ENCODE results near the gene TMEM200A.

TMEM200A gene

GRCh38 chr6:130431346-130431852, 65.6 kb downstream of the TMEM200A start:
- Histone ChIP-seq H3K4me3 (ENCODE audit: low read depth, low read length) (no peak overlapping the region), H3K4me1 (ENCODE audit: control insufficient read depth, insufficient read depth, low read length) (no peaks in the 10 kb centered on the region), H3K9ac (ENCODE audit: low read depth, low read length) (no peak overlapping the region), H3K27me3 (ENCODE audit: control insufficient read depth, insufficient read depth, low read length) (no peaks in the 10 kb centered on the region), H3K36me3 (ENCODE audit: control insufficient read depth, insufficient read depth, low read length) (no peaks in the 10 kb centered on the region), H3K9me3 (ENCODE audit: control insufficient read depth, insufficient read depth, low read length) (no peaks in the 10 kb centered on the region)

- no peak overlapping the region for H3K9ac ChIP-seq (ENCODE audit: low read depth, low read length)
- no peaks in the 10 kb centered on the region for H3K4me1 ChIP-seq (ENCODE audit: control insufficient read depth, insufficient read depth, low read length)
- no peaks in the 10 kb centered on the region for H3K9me3 ChIP-seq (ENCODE audit: control insufficient read depth, insufficient read depth, low read length)
- H3K27me3 ChIP-seq (ENCODE audit: control insufficient read depth, insufficient read depth, low read length), result no peaks in the 10 kb centered on the region
- H3K4me3 ChIP-seq (ENCODE audit: low read depth, low read length), result no peak overlapping the region
- no peaks in the 10 kb centered on the region for H3K36me3 ChIP-seq (ENCODE audit: control insufficient read depth, insufficient read depth, low read length)
Observed at GRCh38 chr6:130432838-130433237, 67.0 kb downstream of the TMEM200A start.

- Histone ChIP-seq H3K27me3 (ENCODE audit: control insufficient read depth, insufficient read depth, low read length) (no peaks in the 10 kb centered on the region), H3K4me1 (ENCODE audit: control insufficient read depth, insufficient read depth, low read length) (no peaks in the 10 kb centered on the region), H3K36me3 (ENCODE audit: control insufficient read depth, insufficient read depth, low read length) (no peaks in the 10 kb centered on the region), H3K9ac (ENCODE audit: low read depth, low read length) (no peak overlapping the region), H3K4me3 (ENCODE audit: low read depth, low read length) (no peak overlapping the region), H3K9me3 (ENCODE audit: control insufficient read depth, insufficient read depth, low read length) (no peaks in the 10 kb centered on the region)
Observed at GRCh38 chr6:130434174-130434873, 68.5 kb downstream of the TMEM200A start.

GRCh38 chr6:130435181-130435580, 69.4 kb downstream of the TMEM200A start:
- H3K4me3 ChIP-seq (ENCODE audit: low read depth, low read length), result no peak overlapping the region
- no peaks in the 10 kb centered on the region for H3K9me3 ChIP-seq (ENCODE audit: control insufficient read depth, insufficient read depth, low read length)
- no peaks in the 10 kb centered on the region for H3K36me3 ChIP-seq (ENCODE audit: control insufficient read depth, insufficient read depth, low read length)
- H3K4me1 ChIP-seq (ENCODE audit: control insufficient read depth, insufficient read depth, low read length), result no peaks in the 10 kb centered on the region
- H3K27me3 ChIP-seq (ENCODE audit: control insufficient read depth, insufficient read depth, low read length), result no peaks in the 10 kb centered on the region
- no peak overlapping the region for H3K9ac ChIP-seq (ENCODE audit: low read depth, low read length)

GRCh38 chr6:130437961-130438360, 72.1 kb downstream of the TMEM200A start:
- no peaks in the 10 kb centered on the region for H3K9me3 ChIP-seq (ENCODE audit: control insufficient read depth, insufficient read depth, low read length)
- H3K9ac ChIP-seq (ENCODE audit: low read depth, low read length), result no peak overlapping the region
- H3K4me3 ChIP-seq (ENCODE audit: low read depth, low read length), result no peak overlapping the region
- peaks cover 6% of the 10 kb centered on the region for H3K36me3 ChIP-seq (ENCODE audit: control insufficient read depth, insufficient read depth, low read length)
- H3K27me3 ChIP-seq (ENCODE audit: control insufficient read depth, insufficient read depth, low read length), result no peaks in the 10 kb centered on the region
- H3K4me1 ChIP-seq (ENCODE audit: control insufficient read depth, insufficient read depth, low read length), result no peaks in the 10 kb centered on the region

GRCh38 chr6:130447374-130447773, 81.6 kb downstream of the TMEM200A start:
- no peaks in the 10 kb centered on the region for H3K27me3 ChIP-seq (ENCODE audit: control insufficient read depth, insufficient read depth, low read length)
- no peaks in the 10 kb centered on the region for H3K9me3 ChIP-seq (ENCODE audit: control insufficient read depth, insufficient read depth, low read length)
- H3K4me3 ChIP-seq (ENCODE audit: low read depth, low read length), result no peak overlapping the region
- H3K4me1 ChIP-seq (ENCODE audit: control insufficient read depth, insufficient read depth, low read length), result no peaks in the 10 kb centered on the region
- no peaks in the 10 kb centered on the region for H3K36me3 ChIP-seq (ENCODE audit: control insufficient read depth, insufficient read depth, low read length)
- H3K9ac ChIP-seq (ENCODE audit: low read depth, low read length), result no peak overlapping the region

- Histone ChIP-seq H3K9ac (ENCODE audit: low read depth, low read length) (no peak overlapping the region), H3K36me3 (ENCODE audit: control insufficient read depth, insufficient read depth, low read length) (no peaks in the 10 kb centered on the region), H3K4me3 (ENCODE audit: low read depth, low read length) (no peak overlapping the region), H3K27me3 (ENCODE audit: control insufficient read depth, insufficient read depth, low read length) (no peaks in the 10 kb centered on the region), H3K9me3 (ENCODE audit: control insufficient read depth, insufficient read depth, low read length) (no peaks in the 10 kb centered on the region), H3K4me1 (ENCODE audit: control insufficient read depth, insufficient read depth, low read length) (no peaks in the 10 kb centered on the region)
Observed at GRCh38 chr6:130452336-130452735, 86.5 kb downstream of the TMEM200A start.

- Histone ChIP-seq H3K9ac (ENCODE audit: low read depth, low read length) (no peak overlapping the region), H3K27me3 (ENCODE audit: control insufficient read depth, insufficient read depth, low read length) (no peaks in the 10 kb centered on the region), H3K4me3 (ENCODE audit: low read depth, low read length) (no peak overlapping the region), H3K36me3 (ENCODE audit: control insufficient read depth, insufficient read depth, low read length) (no peaks in the 10 kb centered on the region), H3K9me3 (ENCODE audit: control insufficient read depth, insufficient read depth, low read length) (no peaks in the 10 kb centered on the region), H3K4me1 (ENCODE audit: control insufficient read depth, insufficient read depth, low read length) (no peaks in the 10 kb centered on the region)
Observed at GRCh38 chr6:130453230-130453629, 87.4 kb downstream of the TMEM200A start.

GRCh38 chr6:130457605-130458004, 91.8 kb downstream of the TMEM200A start:
- Histone ChIP-seq H3K9me3 (ENCODE audit: control insufficient read depth, insufficient read depth, low read length) (no peaks in the 10 kb centered on the region), H3K36me3 (ENCODE audit: control insufficient read depth, insufficient read depth, low read length) (no peaks in the 10 kb centered on the region), H3K4me3 (ENCODE audit: low read depth, low read length) (no peak overlapping the region), H3K27me3 (ENCODE audit: control insufficient read depth, insufficient read depth, low read length) (no peaks in the 10 kb centered on the region), H3K9ac (ENCODE audit: low read depth, low read length) (no peak overlapping the region), H3K4me1 (ENCODE audit: control insufficient read depth, insufficient read depth, low read length) (no peaks in the 10 kb centered on the region)

- H3K9ac ChIP-seq (ENCODE audit: low read depth, low read length), result no peak overlapping the region
- H3K27me3 ChIP-seq (ENCODE audit: control insufficient read depth, insufficient read depth, low read length), result no peaks in the 10 kb centered on the region
- H3K36me3 ChIP-seq (ENCODE audit: control insufficient read depth, insufficient read depth, low read length), result no peaks in the 10 kb centered on the region
- no peak overlapping the region for H3K4me3 ChIP-seq (ENCODE audit: low read depth, low read length)
- H3K4me1 ChIP-seq (ENCODE audit: control insufficient read depth, insufficient read depth, low read length), result no peaks in the 10 kb centered on the region
- no peaks in the 10 kb centered on the region for H3K9me3 ChIP-seq (ENCODE audit: control insufficient read depth, insufficient read depth, low read length)
Observed at GRCh38 chr6:130459316-130459715, 93.5 kb downstream of the TMEM200A start.

GRCh38 chr6:130460934-130461333, 95.1 kb downstream of the TMEM200A start:
- Histone ChIP-seq H3K9me3 (ENCODE audit: control insufficient read depth, insufficient read depth, low read length) (no peaks in the 10 kb centered on the region), H3K4me3 (ENCODE audit: low read depth, low read length) (no peak overlapping the region), H3K36me3 (ENCODE audit: control insufficient read depth, insufficient read depth, low read length) (no peaks in the 10 kb centered on the region), H3K9ac (ENCODE audit: low read depth, low read length) (no peak overlapping the region), H3K4me1 (ENCODE audit: control insufficient read depth, insufficient read depth, low read length) (no peaks in the 10 kb centered on the region), H3K27me3 (ENCODE audit: control insufficient read depth, insufficient read depth, low read length) (no peaks in the 10 kb centered on the region)

GRCh38 chr6:130466052-130466747, 100.4 kb downstream of the TMEM200A start:
- Histone ChIP-seq H3K9ac (ENCODE audit: low read depth, low read length) (no peak overlapping the region), H3K4me1 (ENCODE audit: control insufficient read depth, insufficient read depth, low read length) (peaks cover 4% of the 10 kb centered on the region)

More at GRCh38 chr6:130466052-130466747, 100.4 kb downstream of the TMEM200A start:
- Histone ChIP-seq H3K9me3 (ENCODE audit: control insufficient read depth, insufficient read depth, low read length) (no peaks in the 10 kb centered on the region), H3K36me3 (ENCODE audit: control insufficient read depth, insufficient read depth, low read length) (no peaks in the 10 kb centered on the region), H3K27me3 (ENCODE audit: control insufficient read depth, insufficient read depth, low read length) (no peaks in the 10 kb centered on the region), H3K4me3 (ENCODE audit: low read depth, low read length) (no peak overlapping the region)
